ENCODE data around the gene DNAI7.
A peak's percentile ranks its signal among the peaks of the same experiment; 100 is the strongest.

The DNAI7 gene

DNA sequence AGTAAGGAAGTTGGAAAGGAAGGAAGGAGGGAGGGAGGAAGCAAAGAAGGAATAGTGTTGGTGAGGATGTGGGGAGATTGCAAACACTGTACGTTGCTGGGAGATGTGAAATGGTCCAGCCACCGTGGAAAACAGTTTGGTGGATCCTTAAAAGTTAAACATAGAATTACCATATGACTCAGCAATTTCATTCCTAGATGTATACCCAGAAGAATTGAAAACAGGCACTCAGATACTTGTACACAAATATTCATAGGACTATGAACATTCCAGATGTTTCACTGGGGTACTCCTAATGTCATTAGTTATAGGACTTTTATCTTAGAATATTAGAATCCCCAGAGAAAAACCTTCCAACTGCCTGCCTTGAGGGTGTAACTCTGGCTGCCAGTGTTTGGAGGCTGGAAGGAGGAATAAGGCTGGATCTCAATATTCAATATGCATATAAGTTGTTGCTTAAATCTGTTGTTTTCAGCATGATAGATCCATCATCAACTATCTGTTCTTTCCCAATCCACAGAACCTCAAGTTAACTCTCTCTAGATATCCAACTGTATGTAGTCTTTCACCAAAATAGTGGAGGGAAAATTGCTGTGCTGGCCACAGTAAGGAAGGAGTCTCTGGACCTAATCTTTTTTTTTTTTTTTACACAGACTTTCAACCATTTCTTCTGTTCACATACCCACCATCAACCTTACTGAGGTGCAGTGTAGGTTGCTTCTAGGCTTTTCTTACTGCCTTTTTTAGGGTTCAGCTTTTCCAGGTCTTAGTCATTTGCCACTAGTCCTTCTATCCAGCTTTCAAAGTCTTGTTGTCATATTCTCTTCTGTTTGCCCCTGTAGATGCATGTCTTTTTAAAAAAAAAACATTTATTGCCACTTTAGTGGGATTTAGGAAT lies 94.5 kb downstream of the DNAI7 start:
- no peak for DNase-seq (ENCODE audit: low spot score)

GRCh38 chr12:25099010-25099409 lies 96.0 kb downstream of the DNAI7 start:
- DNase-seq (ENCODE audit: low spot score) = no peak

- no peak for DNase-seq (ENCODE audit: low spot score)
These were observed 105.2 kb downstream of the DNAI7 start for GRCh38 chr12:25089738-25090137.

DNA sequence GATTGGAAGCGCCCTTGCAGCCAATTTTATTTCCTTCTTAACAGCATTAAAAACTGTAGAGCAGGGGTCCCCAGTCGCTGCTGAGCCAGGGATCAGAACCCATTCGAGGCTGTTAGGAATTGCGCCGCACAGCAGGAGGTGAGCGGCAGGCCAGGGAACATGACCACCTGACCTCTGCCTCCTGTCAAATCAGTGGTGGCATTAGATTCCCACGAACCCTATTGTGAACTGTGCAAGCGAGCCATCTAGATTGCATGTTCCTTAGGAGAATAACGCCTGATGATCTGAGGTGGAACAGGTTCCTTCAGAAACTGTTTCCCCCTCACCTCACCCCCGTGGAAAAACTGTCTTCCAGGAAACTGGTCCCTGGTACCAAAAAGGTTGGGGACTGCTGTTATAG lies 107.4 kb downstream of the DNAI7 start:
- no peak for DNase-seq (ENCODE audit: low spot score)

- DNase-seq (ENCODE audit: low spot score) = no peak
These were observed 110.1 kb downstream of the DNAI7 start for GRCh38 chr12:25084816-25085215.

DNA sequence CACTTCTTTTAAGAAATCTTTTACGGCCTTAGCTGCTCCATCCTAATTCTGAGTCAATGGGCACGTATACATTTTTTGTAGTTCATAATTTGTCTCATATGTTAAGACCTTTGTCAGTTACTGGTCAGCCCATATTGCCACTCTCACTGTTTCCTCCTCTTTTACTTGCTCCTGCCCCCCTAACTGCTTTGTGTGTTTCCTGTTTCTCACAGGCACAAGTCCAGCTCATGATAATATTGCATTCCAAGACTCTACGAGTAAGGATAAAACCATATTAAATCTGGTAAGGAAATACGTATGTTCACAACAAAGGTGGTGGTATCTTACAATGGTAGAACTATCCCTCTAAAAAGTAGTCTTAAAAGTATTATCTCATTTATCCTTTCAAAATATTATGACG lies 111.7 kb downstream of the DNAI7 start:
- no peak for DNase-seq (ENCODE audit: low spot score)

GRCh38 chr12:25082628-25083027 lies 112.3 kb downstream of the DNAI7 start:
- no peak for DNase-seq (ENCODE audit: low spot score)

DNA sequence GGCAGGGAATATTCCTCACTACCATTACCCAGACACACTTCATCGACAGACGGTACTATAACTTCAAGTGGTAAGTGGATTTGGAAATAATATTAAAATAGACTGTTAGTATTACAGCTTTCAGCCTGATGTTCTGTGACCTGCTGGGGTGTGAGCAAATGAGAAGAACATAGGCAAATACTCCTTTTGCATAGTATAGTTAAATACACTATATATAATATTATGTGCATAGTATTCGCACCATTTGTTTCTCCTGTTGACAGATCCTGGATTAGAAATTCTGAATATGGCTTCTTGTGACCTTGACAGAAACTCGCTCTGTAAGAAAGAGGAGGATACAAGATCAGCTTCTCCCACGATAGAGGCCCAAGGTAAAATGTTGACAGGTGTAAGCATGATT lies 115.6 kb downstream of the DNAI7 start:
- no peak for DNase-seq (ENCODE audit: low spot score)

DNA sequence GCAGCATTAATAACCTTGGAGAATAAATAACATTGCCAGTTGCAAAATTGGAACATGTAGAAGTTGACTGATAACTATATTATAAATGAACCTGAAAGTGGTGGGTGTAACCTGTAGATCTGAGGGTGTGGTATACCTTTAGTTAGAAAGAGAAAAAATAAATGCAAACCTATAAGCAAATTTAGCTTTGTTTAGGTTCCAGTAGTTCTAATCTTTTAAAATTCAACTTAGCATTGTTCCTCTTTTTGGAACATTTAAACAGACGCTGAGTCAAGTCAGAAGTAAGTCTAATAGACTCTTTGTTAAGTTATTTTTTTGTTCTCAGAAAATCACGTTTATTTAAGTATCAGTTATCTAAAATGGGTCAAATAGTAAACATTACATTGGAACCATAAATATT lies 120.0 kb downstream of the DNAI7 start:
- DNase-seq (ENCODE audit: low spot score) = no peak

DNA sequence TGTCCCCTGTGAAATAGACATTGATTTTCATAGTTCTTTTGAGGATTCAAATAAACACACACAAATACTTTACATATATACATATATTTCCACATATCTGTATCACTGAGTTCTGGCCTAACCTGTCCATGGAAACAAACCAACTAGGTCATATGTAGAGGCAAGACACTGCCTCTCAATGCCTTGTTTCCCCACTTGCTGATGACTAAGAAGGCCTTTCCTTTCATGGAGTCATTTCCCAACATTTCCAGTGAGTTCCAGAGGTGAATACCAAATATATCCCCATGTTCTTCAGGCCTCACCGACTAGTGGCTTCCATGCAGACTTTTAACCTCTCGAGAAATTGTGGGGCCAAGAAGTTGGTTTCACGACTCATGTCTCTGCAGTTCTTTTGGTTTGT lies 120.8 kb downstream of the DNAI7 start:
- no peak for DNase-seq (ENCODE audit: low spot score)

GRCh38 chr12:25072906-25073650 lies 121.9 kb downstream of the DNAI7 start:
- no peak for DNase-seq (ENCODE audit: low spot score)

- DNase-seq (ENCODE audit: low spot score) = no peak
These were observed 123.6 kb downstream of the DNAI7 start for GRCh38 chr12:25071366-25071765.

DNA sequence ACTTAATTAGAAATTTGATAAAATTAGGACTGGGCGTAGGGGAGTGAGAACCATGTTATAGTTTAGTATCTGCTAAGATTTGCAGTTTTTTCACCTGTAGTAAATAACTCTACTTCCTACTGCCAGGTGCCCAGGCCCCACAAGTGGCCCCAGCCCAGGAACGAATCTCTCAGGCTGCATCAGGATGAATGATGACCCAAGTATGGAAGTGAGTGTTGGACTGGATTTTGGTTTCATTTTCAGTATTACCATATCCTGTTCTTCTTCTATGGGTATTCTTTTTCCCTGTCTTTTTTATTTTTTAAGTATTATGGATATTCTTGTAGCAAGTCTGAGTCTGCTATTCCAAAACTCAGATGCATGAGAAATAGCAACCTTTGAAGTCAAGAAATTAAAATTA lies 125.7 kb downstream of the DNAI7 start:
- DNase-seq (ENCODE audit: low spot score) = no peak

DNA sequence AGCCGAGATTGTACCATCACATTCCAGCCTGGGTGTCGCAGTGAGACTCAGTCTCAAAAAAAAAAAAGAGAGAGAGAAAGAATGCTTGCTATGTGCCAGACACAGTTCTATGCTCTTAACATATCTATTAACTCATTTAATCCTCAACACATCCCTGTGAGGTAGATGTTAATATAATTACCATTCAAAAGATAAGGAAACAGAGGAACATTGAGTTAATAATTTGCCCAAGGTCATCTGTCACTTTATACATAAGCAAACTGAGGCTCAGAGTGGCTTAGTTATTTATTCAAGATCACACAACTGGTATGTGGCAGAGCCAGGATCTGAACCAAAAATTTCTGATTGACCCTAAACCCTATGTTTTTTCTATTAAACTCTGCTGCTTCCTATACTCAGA lies 129.9 kb downstream of the DNAI7 start:
- no peak for DNase-seq (ENCODE audit: low spot score)

- DNase-seq (ENCODE audit: low spot score) = no peak
These were observed 130.9 kb downstream of the DNAI7 start for GRCh38 chr12:25063873-25064628.

DNA sequence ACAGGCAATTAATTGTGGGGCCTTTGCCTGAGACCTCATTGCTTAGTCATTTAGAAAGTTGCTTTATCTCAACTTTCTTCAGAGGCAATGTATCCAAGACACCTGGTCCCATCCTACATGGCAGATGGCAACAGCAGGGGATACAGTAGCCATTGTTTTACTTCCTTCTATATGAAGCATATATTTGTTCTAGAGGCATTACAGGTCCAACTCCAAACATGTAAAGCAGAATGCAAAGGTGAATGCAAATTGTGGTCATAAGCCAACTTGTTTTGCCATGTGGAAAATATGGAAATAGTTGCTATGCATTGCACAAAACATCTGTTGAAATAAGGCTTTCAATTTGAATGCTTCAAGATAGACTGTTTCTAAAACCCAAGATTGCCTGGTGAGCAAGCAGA lies 136.3 kb downstream of the DNAI7 start:
- DNase-seq (ENCODE audit: low spot score) = peak; percentile 24
